ENCODE measurements around the gene PKD2. TPM values are rescaled to one million over a fixed set of nuclear protein-coding genes. Genes with fewer than 3 reads are reported as not detected.

PKD2 gene
- total RNA-seq, 1 donor from 2014 or later, result 40.4 TPM

DNA sequence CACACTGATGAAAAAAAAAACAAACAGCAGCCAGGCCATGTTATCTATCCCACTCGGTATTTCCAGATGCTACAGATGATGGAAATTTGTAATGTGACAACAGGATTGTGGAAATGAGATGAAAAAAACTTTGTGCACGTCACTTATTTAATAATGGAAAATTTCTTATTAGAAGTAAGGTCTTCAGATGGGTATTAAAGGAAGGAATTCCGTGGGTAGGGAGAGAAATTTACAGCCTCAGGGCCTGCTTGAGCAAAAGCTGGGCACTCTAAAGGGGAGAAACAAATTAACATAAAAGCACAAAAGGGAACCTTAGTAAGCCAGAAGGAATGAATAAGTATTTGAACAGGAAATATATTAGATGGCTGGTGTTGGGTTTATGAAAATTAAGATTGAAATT, 4.2 kb upstream of the PKD2 start:
- Histone ChIP-seq H3K36me3 (no peaks in the 10 kb centered on the region), H3K9me3 (ENCODE audit: low read depth) (no peaks in the 10 kb centered on the region), H3K4me2 (no peak overlapping the region), H3K4me3 (no peak overlapping the region), H3K79me2 (ENCODE audit: low read depth) (peaks cover 5% of the 10 kb centered on the region), H4K20me1 (ENCODE audit: low read depth) (peaks cover under 1% of the 10 kb centered on the region), H2AFZ (replicated peaks) (no peak overlapping the region), H3K27me3 (peaks cover 22% of the 10 kb centered on the region), H3K27ac (no peak overlapping the region), H3F3A (ENCODE audit: low read depth) (peaks cover 10% of the 10 kb centered on the region), H3K4me1 (no peaks in the 10 kb centered on the region), H3K9ac (no peak overlapping the region)
- peaks cover 3% of the 10 kb centered on the region for H3K36me3 Mint-ChIP-seq
- no peak for DNase-seq (ENCODE audit: low spot score)
- TF ChIP-seq EZH2 (IDR thresholded peaks at IDR 0.05) (no peak), EZH2phosphoT487 (IDR thresholded peaks at IDR 0.05) (no peak)
- TF ChIP-seq, protein P1, sequence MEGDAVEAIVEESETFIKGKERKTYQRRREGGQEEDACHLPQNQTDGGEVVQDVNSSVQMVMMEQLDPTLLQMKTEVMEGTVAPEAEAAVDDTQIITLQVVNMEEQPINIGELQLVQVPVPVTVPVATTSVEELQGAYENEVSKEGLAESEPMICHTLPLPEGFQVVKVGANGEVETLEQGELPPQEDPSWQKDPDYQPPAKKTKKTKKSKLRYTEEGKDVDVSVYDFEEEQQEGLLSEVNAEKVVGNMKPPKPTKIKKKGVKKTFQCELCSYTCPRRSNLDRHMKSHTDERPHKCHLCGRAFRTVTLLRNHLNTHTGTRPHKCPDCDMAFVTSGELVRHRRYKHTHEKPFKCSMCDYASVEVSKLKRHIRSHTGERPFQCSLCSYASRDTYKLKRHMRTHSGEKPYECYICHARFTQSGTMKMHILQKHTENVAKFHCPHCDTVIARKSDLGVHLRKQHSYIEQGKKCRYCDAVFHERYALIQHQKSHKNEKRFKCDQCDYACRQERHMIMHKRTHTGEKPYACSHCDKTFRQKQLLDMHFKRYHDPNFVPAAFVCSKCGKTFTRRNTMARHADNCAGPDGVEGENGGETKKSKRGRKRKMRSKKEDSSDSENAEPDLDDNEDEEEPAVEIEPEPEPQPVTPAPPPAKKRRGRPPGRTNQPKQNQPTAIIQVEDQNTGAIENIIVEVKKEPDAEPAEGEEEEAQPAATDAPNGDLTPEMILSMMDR (IDR thresholded peaks at IDR 0.05), result no peak
- peaks cover 9% of the 10 kb centered on the region for H3K27me3 Mint-ChIP-seq (ENCODE audit: insufficient read depth, low read depth)
- H3K4me3 Mint-ChIP-seq, result no peak overlapping the region
- H3K4me1 Mint-ChIP-seq, result peaks cover 10% of the 10 kb centered on the region
- H3K27ac Mint-ChIP-seq, result no peak overlapping the region
- peaks cover 2% of the 10 kb centered on the region for H3K9me3 Mint-ChIP-seq

DNA sequence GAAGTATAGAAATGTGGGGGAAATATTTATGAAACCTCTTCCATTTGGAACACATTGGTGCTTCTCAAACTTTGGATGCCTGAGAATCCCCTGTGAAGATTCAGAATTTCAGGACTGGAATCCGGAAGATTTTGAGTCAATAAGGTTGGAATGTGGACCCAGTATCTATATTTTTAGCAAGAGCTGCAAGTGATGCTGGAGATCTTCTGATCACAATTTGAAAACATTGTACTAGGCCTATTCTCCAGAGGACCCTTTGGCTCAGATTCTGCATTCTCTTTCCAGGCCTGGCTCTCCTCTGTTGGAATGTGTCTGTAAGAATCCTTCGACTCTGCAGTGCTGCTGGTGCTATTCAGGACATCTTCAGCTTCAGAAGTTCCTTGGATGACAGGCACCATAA, 2.4 kb upstream of the PKD2 start:
- no peak overlapping the region for H3K4me3 Mint-ChIP-seq

DNA sequence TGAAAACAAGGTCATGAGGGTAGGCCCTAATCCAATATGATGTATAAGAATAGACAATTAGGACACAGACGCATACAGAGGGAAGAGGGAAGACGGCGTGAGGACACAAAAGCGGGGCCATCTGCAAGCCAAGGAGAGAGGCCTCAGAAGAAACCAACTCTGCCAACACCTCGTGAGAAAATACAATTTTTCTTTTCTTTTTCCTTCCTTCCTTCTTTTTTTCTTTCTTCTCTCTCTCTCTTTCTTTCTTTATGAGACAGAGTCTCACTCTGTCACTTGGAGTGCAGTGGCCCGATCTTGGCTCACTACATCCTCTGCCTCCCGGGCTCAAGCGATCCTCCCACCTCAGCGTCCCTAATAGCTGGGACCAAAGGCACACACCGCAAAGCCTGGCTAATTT, 1.5 kb upstream of the PKD2 start:
- no peak overlapping the region for H3K9ac ChIP-seq
- peaks cover 28% of the 10 kb centered on the region for H3K4me1 Mint-ChIP-seq
- no peak overlapping the region for H3K4me2 ChIP-seq

More for the DNA sequence above, 2.4 kb upstream of the PKD2 start:
- peaks cover 2% of the 10 kb centered on the region for H3K9me3 Mint-ChIP-seq
- DNase-seq (ENCODE audit: low spot score), result no peak
- peaks cover 22% of the 10 kb centered on the region for H3K27me3 ChIP-seq
- H3F3A ChIP-seq (ENCODE audit: low read depth), result peaks cover 10% of the 10 kb centered on the region
- H3K36me3 Mint-ChIP-seq, result peaks cover 3% of the 10 kb centered on the region
- H3K4me1 ChIP-seq, result peaks cover 15% of the 10 kb centered on the region
- H3K9me3 ChIP-seq (ENCODE audit: low read depth), result no peaks in the 10 kb centered on the region
- peaks cover 20% of the 10 kb centered on the region for H3K4me1 Mint-ChIP-seq
- no peak overlapping the region for H3K4me2 ChIP-seq
- H3K36me3 ChIP-seq, result no peaks in the 10 kb centered on the region
- H2AFZ ChIP-seq (replicated peaks), result no peak overlapping the region
- no peak overlapping the region for H3K4me3 ChIP-seq
- peaks cover 10% of the 10 kb centered on the region for H3K27me3 Mint-ChIP-seq (ENCODE audit: insufficient read depth, low read depth)
- peaks cover 18% of the 10 kb centered on the region for H4K20me1 ChIP-seq (ENCODE audit: low read depth)
- H3K79me2 ChIP-seq (ENCODE audit: low read depth), result peaks cover 23% of the 10 kb centered on the region
- TF ChIP-seq EZH2 (IDR thresholded peaks at IDR 0.05) (no peak), EZH2phosphoT487 (IDR thresholded peaks at IDR 0.05) (no peak)
- TF ChIP-seq, protein P1 (IDR thresholded peaks at IDR 0.05), result no peak
- no peak overlapping the region for H3K9ac ChIP-seq
- H3K27ac ChIP-seq, result no peak overlapping the region
- H3K27ac Mint-ChIP-seq, result no peak overlapping the region

More for the DNA sequence above, 1.5 kb upstream of the PKD2 start:
- Mint-ChIP-seq H3K4me3 (peak overlapping the region; percentile 94), H3K9me3 (peaks cover 2% of the 10 kb centered on the region), H3K36me3 (peaks cover 3% of the 10 kb centered on the region), H3K27me3 (ENCODE audit: insufficient read depth, low read depth) (peaks cover 10% of the 10 kb centered on the region), H3K27ac (no peak overlapping the region)
- Histone ChIP-seq H2AFZ (replicated peaks) (no peak overlapping the region), H3K36me3 (no peaks in the 10 kb centered on the region), H3K79me2 (ENCODE audit: low read depth) (peaks cover 32% of the 10 kb centered on the region), H3K4me3 (no peak overlapping the region), H3K9me3 (ENCODE audit: low read depth) (no peaks in the 10 kb centered on the region), H3F3A (ENCODE audit: low read depth) (peaks cover 10% of the 10 kb centered on the region), H3K4me1 (peaks cover 24% of the 10 kb centered on the region), H3K27me3 (peaks cover 22% of the 10 kb centered on the region), H4K20me1 (ENCODE audit: low read depth) (peaks cover 27% of the 10 kb centered on the region), H3K27ac (no peak overlapping the region)
- TF ChIP-seq EZH2phosphoT487 (IDR thresholded peaks at IDR 0.05) (no peak), EZH2 (IDR thresholded peaks at IDR 0.05) (no peak)
- TF ChIP-seq, protein P1 (IDR thresholded peaks at IDR 0.05), result no peak
- no peak for DNase-seq (ENCODE audit: low spot score)

Data from neural progenitor cell (in vitro differentiated cells).